ENCODE results near the gene KLF3. TPM values are rescaled to one million over a fixed set of nuclear protein-coding genes. Genes with fewer than 3 reads are reported as not detected.
A peak's percentile ranks its signal among the peaks of the same experiment; 100 is the strongest.

The KLF3 gene
- total and polyA plus RNA-seq, 2 of the 8 experiments (the other 6 are each of a cell fraction or from before 2014, with no cell fraction given) = 8.0 to 14.9 TPM

- TF ChIP-seq CHD7 (IDR thresholded peaks at IDR 0.05; ENCODE audit: insufficient replicate concordance, low read length) = peak; percentile 57
- peak; percentile 68; the same call in 1 of the 2 replicates for TF ChIP-seq TBP (IDR thresholded peaks at IDR 0.05; ENCODE audit: low read depth, low read length)
- TF ChIP-seq NANOG (IDR thresholded peaks at IDR 0.05; ENCODE audit: insufficient read depth, low read depth, low read length, poor library complexity, severe bottlenecking) = peak; percentile 18
- no peak; the same call in 1 of the 2 replicates for TF ChIP-seq CHD1 (IDR thresholded peaks at IDR 0.05; ENCODE audit: low read depth, low read length)
- TF ChIP-seq JUND (IDR thresholded peaks at IDR 0.05; ENCODE audit: low read length) = peak; percentile 94
- TF ChIP-seq TCF12 (IDR thresholded peaks at IDR 0.05; ENCODE audit: low read depth, low read length) = peak; percentile 90
- TF ChIP-seq BACH1 (IDR thresholded peaks at IDR 0.05; ENCODE audit: low read length) = no peak
- TF ChIP-seq GABPA (IDR thresholded peaks at IDR 0.05; ENCODE audit: borderline replicate concordance, insufficient read depth, low read length) = no peak
- TF ChIP-seq RXRA (IDR thresholded peaks at IDR 0.05; ENCODE audit: insufficient read depth, low read depth, low read length) = no peak
- TF ChIP-seq JUN (IDR thresholded peaks at IDR 0.05; ENCODE audit: low read depth, low read length) = peak; percentile 93
Observed at GRCh38 chr4:38667085-38667893, 3.3 kb downstream of the KLF3 start (continued).
